H1 (cell line): Measurements from ENCODE around the gene CFAP61. TPM values are rescaled to one million over a fixed set of nuclear protein-coding genes. Genes with fewer than 3 reads are reported as not detected.

Source experiments
- CTCF ChIA-PET: fragments of 300-600 bp; sonication (Branson Sonifier 250); formaldehyde crosslinking; loops from one replicate; lab custom pipeline; 2021; ENCODE audit not compliant: partially characterized antibody; lab: Charles Lee
- POLR2A ChIA-PET: fragments of 300-600 bp; sonication (Branson Sonifier 250); formaldehyde crosslinking; loops from one replicate; lab custom pipeline; 2021; ENCODE audit warnings: inconsistent platforms; ENCODE audit not compliant: partially characterized antibody; lab: Charles Lee
- DNase-seq, 2 experiments: peaks; one replicate each; pipeline versions ENCODE4 v3.0.0 to v3.0.0-alpha.2; 2010 to 2022; ENCODE audit warnings: low spot score in 2 of 2, low read depth in 1 of 2, mixed read lengths in 1 of 2
- FAIRE-seq: peaks from 2 replicates; lab custom pipeline; 2011; peaks lifted over from hg19 to GRCh38; lab: Jason Lieb, UNC
- H2AFZ ChIP-seq: 2 replicates; pipeline ENCODE4 v1.8.1; 2012; ENCODE audit warnings: low read length, inconsistent platforms
- H2AK5ac ChIP-seq: 2 replicates; pipeline ENCODE4 v1.6.1; 2013; ENCODE audit warnings: low read depth, low read length
- H2BK120ac ChIP-seq: replicated peaks from 2 replicates; pipeline ENCODE3; 2013; ENCODE audit warnings: low read depth, low read length, inconsistent platforms
- H2BK12ac ChIP-seq: 2 replicates; pipeline ENCODE4 v1.6.1; 2013; ENCODE audit warnings: low read depth, low read length
- H2BK15ac ChIP-seq: 2 replicates; pipeline ENCODE4 v1.6.1; 2013; ENCODE audit warnings: low read length
- H2BK20ac ChIP-seq: 2 replicates; pipeline ENCODE4 v1.6.1; 2013; ENCODE audit warnings: low read length
- H2BK5ac ChIP-seq: 2 replicates; pipeline ENCODE4 v1.6.1; 2013; ENCODE audit warnings: low read depth, low read length
- H3K14ac ChIP-seq: 2 replicates; pipeline ENCODE4 v1.6.1; 2013; ENCODE audit warnings: inconsistent platforms; ENCODE audit not compliant: insufficient read length
- H3K18ac ChIP-seq: 2 replicates; pipeline ENCODE4 v1.6.1; 2013; ENCODE audit warnings: low read length; ENCODE audit errors: extremely low read depth
- H3K23ac ChIP-seq: 2 replicates; pipeline ENCODE4 v1.6.1; 2013; ENCODE audit warnings: inconsistent platforms; ENCODE audit not compliant: insufficient read length
- H3K23me2 ChIP-seq: 2 replicates; pipeline ENCODE4 v1.6.1; 2013; ENCODE audit warnings: low read depth, low read length
- H3K27ac ChIP-seq: 2 replicates; pipeline ENCODE4 v1.6.1; 2011; ENCODE audit warnings: low read depth, low read length, inconsistent platforms
- H3K27me3 ChIP-seq, 4 experiments: replicated peaks in 1 of 4; 1 replicate in 1 of 4; 2 replicates in 3 of 4; pipeline versions ENCODE4 v1.6.1 to v1.8.1; 2011 to 2013; ENCODE audit warnings: low read length in 3 of 4, mild to moderate bottlenecking in 3 of 4, inconsistent platforms in 2 of 4, mixed read lengths in 2 of 4, moderate library complexity in 1 of 4; ENCODE audit not compliant: control insufficient read depth in 3 of 4, insufficient read depth in 3 of 4; ENCODE audit errors: extremely low read depth in 1 of 4
- H3K36me3 ChIP-seq, 4 experiments: 2 replicates each; pipeline versions ENCODE4 v1.6.1 to v1.8.1; 2011 to 2013; ENCODE audit warnings: mild to moderate bottlenecking in 4 of 4, low read length in 3 of 4, moderate library complexity in 2 of 4, control low read depth in 1 of 4, inconsistent platforms in 1 of 4; ENCODE audit not compliant: insufficient read depth in 4 of 4, control insufficient read depth in 2 of 4
- H3K4ac ChIP-seq: replicated peaks from 2 replicates; pipeline ENCODE3; 2013; ENCODE audit warnings: low read length, low read depth, mixed read lengths, inconsistent platforms; ENCODE audit not compliant: insufficient read length
- H3K4me1 ChIP-seq, 4 experiments: replicated peaks in 1 of 4; 1 replicate in 1 of 4; 2 replicates in 3 of 4; pipeline versions ENCODE4 v1.6.1 to v1.8.1; 2011 to 2013; ENCODE audit warnings: low read length in 3 of 4, inconsistent platforms in 2 of 4, mixed read lengths in 1 of 4; ENCODE audit not compliant: insufficient read depth in 4 of 4, control insufficient read depth in 3 of 4
- H3K4me2 ChIP-seq, 2 experiments: 2 replicates each; pipeline versions ENCODE4 v1.6.1 to v1.8.1; 2011 to 2013; ENCODE audit warnings: low read depth in 2 of 2, low read length in 2 of 2, control low read depth in 1 of 2, inconsistent platforms in 1 of 2, mild to moderate bottlenecking in 1 of 2; ENCODE audit not compliant: insufficient read depth in 1 of 2
- H3K4me3 ChIP-seq, 4 experiments: fragments of 200-600, 300-600 bp in 1 of 4; sonication (generic), shearing (Covaris generic), sonication (Bioruptor Twin) in 1 of 4; 2 replicates each; pipeline versions ENCODE4 v1.5.1 to v1.8.1; 2011 to 2016; ENCODE audit warnings: low read length in 4 of 4, low read depth in 3 of 4, control low read depth in 2 of 4, inconsistent platforms in 2 of 4, mild to moderate bottlenecking in 2 of 4, mixed read lengths in 1 of 4, moderate library complexity in 1 of 4; ENCODE audit not compliant: insufficient read depth in 2 of 4; ENCODE audit errors: extremely low read depth in 1 of 4
- H3K56ac ChIP-seq: replicated peaks from 2 replicates; pipeline ENCODE3; 2013; ENCODE audit warnings: low read depth, mild to moderate bottlenecking, mixed read lengths, low read length, inconsistent platforms; ENCODE audit not compliant: insufficient read length
- H3K79me1 ChIP-seq: 2 replicates; pipeline ENCODE4 v1.6.1; 2013; ENCODE audit warnings: low read depth, low read length, control low read depth
- H3K79me2 ChIP-seq, 2 experiments: 2 replicates each; pipeline versions ENCODE4 v1.6.1 to v1.8.1; 2012 to 2013; ENCODE audit warnings: low read length in 2 of 2, mild to moderate bottlenecking in 2 of 2, inconsistent platforms in 1 of 2; ENCODE audit not compliant: insufficient read depth in 2 of 2, control insufficient read depth in 1 of 2
- H3K9ac ChIP-seq, 4 experiments: replicated peaks in 1 of 4; 1 replicate in 1 of 4; 2 replicates in 3 of 4; pipeline versions ENCODE4 v1.6.1 to v1.8.1; 2011 to 2013; ENCODE audit warnings: low read depth in 3 of 4, low read length in 3 of 4, control low read depth in 2 of 4, mild to moderate bottlenecking in 2 of 4, moderate library complexity in 2 of 4, inconsistent platforms in 1 of 4; ENCODE audit errors: extremely low read depth in 1 of 4
- H3K9me3 ChIP-seq, 2 experiments: 2 replicates each; pipeline versions ENCODE4 v1.6.1 to v1.8.1; 2012 to 2013; ENCODE audit warnings: mild to moderate bottlenecking in 2 of 2, moderate library complexity in 2 of 2, control low read depth in 1 of 2, inconsistent platforms in 1 of 2, low read depth in 1 of 2, low read length in 1 of 2, mixed read lengths in 1 of 2; ENCODE audit not compliant: insufficient read depth in 2 of 2
- H4K20me1 ChIP-seq, 2 experiments: replicated peaks in 1 of 2; 2 replicates each; pipeline versions ENCODE3 to v1.8.1; 2011 to 2013; ENCODE audit warnings: inconsistent platforms in 2 of 2, low read length in 2 of 2, mild to moderate bottlenecking in 1 of 2; ENCODE audit not compliant: insufficient read depth in 2 of 2, control insufficient read depth in 1 of 2
- H4K5ac ChIP-seq: 2 replicates; pipeline ENCODE4 v1.6.1; 2013; ENCODE audit warnings: low read length, low read depth, mixed read lengths, inconsistent platforms; ENCODE audit not compliant: insufficient read length
- H4K8ac ChIP-seq: 2 replicates; pipeline ENCODE4 v1.8.0; 2013; ENCODE audit warnings: mild to moderate bottlenecking, moderate library complexity, low read length, inconsistent platforms; ENCODE audit not compliant: insufficient read depth; ENCODE audit errors: extremely low read depth
- H4K91ac ChIP-seq: replicated peaks from 2 replicates; pipeline ENCODE3; 2013; ENCODE audit warnings: low read length, mixed read lengths, inconsistent platforms; ENCODE audit not compliant: insufficient read length
- BCL11A ChIP-seq, 2 experiments: IDR thresholded peaks; one replicate each; pipeline ENCODE4 v1.6.1; 2011; ENCODE audit warnings: low read depth in 2 of 2, low read length in 2 of 2, mild to moderate bottlenecking in 2 of 2
- CBX8 ChIP-seq: fragments of 300-800, 300-1000 bp; sonication (generic); IDR thresholded peaks from 2 replicates; pipeline ENCODE4 v1.7.1; 2016; ENCODE audit warnings: low read depth, low read length, borderline replicate concordance
- CREB1 ChIP-seq: IDR thresholded peaks from 2 replicates; pipeline ENCODE4 v1.6.1; 2012; ENCODE audit warnings: inconsistent platforms
- EZH2 ChIP-seq: fragments of 200-600 bp; sonication (generic); IDR thresholded peaks from 2 replicates; pipeline ENCODE4 v1.7.1; 2012; ENCODE audit warnings: low read depth, mild to moderate bottlenecking, moderate library complexity, low read length, inconsistent platforms; ENCODE audit not compliant: severe bottlenecking
- SIRT6 ChIP-seq: IDR thresholded peaks from one replicate; pipeline ENCODE4 v1.7.1; 2012; ENCODE audit warnings: low read length, inconsistent platforms
- SRF ChIP-seq: IDR thresholded peaks from 2 replicates; pipeline ENCODE4 v1.6.1; 2011; ENCODE audit warnings: mild to moderate bottlenecking, low read depth, low read length, moderate library complexity
- WGBS, 2 experiments: shearing (Covaris generic) in 1 of 2; methylation state at CpG; one replicate each; pipeline versions ENCODE4 v1.1.6 to v1.1.7; 2013 to 2015; ENCODE audit warnings: low lambda C conversion rate in 2 of 2, mixed read lengths in 2 of 2, inconsistent platforms in 1 of 2, low coverage in 1 of 2, missing lambda C conversion rate in 1 of 2; ENCODE audit not compliant: insufficient replicate concordance in 2 of 2, insufficient coverage in 1 of 2, insufficient read length in 1 of 2; ENCODE audit errors: extremely low coverage in 1 of 2, missing lambda C conversion rate in 1 of 2; 5-methylcytosine and 5-hydroxymethylcytosine counted together
- polyA plus RNA-seq, 7 experiments: library from polyadenylated mRNA; depleted of rRNA in 3 of 7; stranded (reverse) in 5 of 7; unstranded in 2 of 7; fragments of >200 nt in 5 of 7; fragments of 200-250 nt in 2 of 7; gene quantifications; 1 replicate in 5 of 7; 2 replicates in 1 of 7; 4 replicates in 1 of 7; pipeline versions ENCODE4 v1.2.1 to v1.2.3, GENCODE V29; 2011 to 2013; ENCODE audit warnings: missing spikeins in 2 of 7, mixed read lengths in 2 of 7
- total RNA-seq: library from RNA; stranded (reverse); fragmentation: NEBNext Ultra II Directional; extraction: Animal tissue kit (Norgen Biotek cat#: 25700); gene quantifications from 2 replicates; pipeline ENCODE4 v1.2.1, GENCODE V29; 2021

The CFAP61 gene
- total and polyA plus RNA-seq, 2 of the 8 experiments (the other 6 are each of a cell fraction or from before 2014, with no cell fraction given) = 0.29 to 0.61 TPM

DNA sequence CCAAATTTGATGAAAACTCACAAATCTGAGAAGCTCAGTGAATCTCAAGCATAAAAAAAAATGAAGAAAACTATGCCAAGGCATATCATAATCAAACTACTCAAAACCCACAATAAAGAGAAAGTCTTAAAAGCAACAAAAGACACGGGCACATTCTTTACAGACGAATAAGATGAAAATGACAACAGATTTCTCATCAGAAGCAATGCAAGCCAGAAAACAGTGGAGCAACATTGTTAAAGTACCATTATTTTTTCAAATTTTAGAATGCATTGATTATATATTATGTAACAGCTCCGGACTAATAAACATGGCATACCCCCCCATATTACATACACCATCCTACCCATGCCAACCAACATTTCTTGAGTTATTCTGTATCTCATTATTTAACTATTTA lies 260.2 kb downstream of the CFAP61 start:
- Histone ChIP-seq H4K20me1 (no peaks in the 10 kb centered on the region), H3K9ac (no peak overlapping the region), H3K4ac (no peak overlapping the region), H3K4me1 (no peaks in the 10 kb centered on the region), H3K27ac (no peak overlapping the region), H2AK5ac (no peak overlapping the region), H3K18ac (no peak overlapping the region), H3K9me3 (no peaks in the 10 kb centered on the region; a peak in 1 of 4 replicates), H3K27me3 (no peaks in the 10 kb centered on the region), H4K8ac (no peak overlapping the region), H2BK20ac (no peak overlapping the region), H2BK120ac (no peak overlapping the region), H3K23ac (no peak overlapping the region), H3K14ac (no peak overlapping the region), H3K36me3 (no peaks in the 10 kb centered on the region), H3K56ac (no peak overlapping the region), H3K79me1 (no peaks in the 10 kb centered on the region), H3K79me2 (no peaks in the 10 kb centered on the region), H3K23me2 (no peaks in the 10 kb centered on the region), H4K91ac (no peak overlapping the region), H2AFZ (no peak overlapping the region), H3K4me2 (no peak overlapping the region), H3K4me3 (no peak overlapping the region), H2BK15ac (no peak overlapping the region), H2BK12ac (no peak overlapping the region), H4K5ac (no peak overlapping the region), H2BK5ac (no peak overlapping the region)
- FAIRE-seq (no peak), DNase-seq (no peak)
- WGBS, 2 experiments = 90% methylated on average over 3 of the region's 3 CpGs; no CpG with 5 or more reads in 1 of the 2 experiments
- POLR2A ChIA-PET = no interaction called here
- CTCF ChIA-PET = no interaction called here
- TF ChIP-seq SIRT6 (no peak), SRF (no peak), BCL11A (IDR thresholded peaks at IDR 0.05; ENCODE audit: low read depth in 2 of 2, low read length in 2 of 2) (no peak), EZH2 (no peak), CREB1 (no peak), CBX8 (no peak)
